BLaER1 treated with 17β-estradiol and CSF1 and Interleukin-3, amounts not matched to agents 10 nM and 100 nM (cell line): ENCODE results near the gene CST8.
A peak's percentile ranks its signal among the peaks of the same experiment; 100 is the strongest.

Experiments used
- H3K27ac ChIP-seq, 11 experiments: shearing (Covaris generic); formaldehyde crosslinking; 2 replicates each; pipeline ENCODE4 v1.8.1; 2022
- H3K27me3 ChIP-seq, 11 experiments: shearing (Covaris generic); formaldehyde crosslinking; 2 replicates each; pipeline ENCODE4 v1.8.1; 2022
- H3K36me3 ChIP-seq, 11 experiments: shearing (Covaris generic); formaldehyde crosslinking; 2 replicates each; pipeline ENCODE4 v1.8.1; 2022
- H3K4me1 ChIP-seq, 10 experiments: shearing (Covaris generic); formaldehyde crosslinking; 2 replicates each; pipeline ENCODE4 v1.8.1; 2022
- H3K4me2 ChIP-seq, 11 experiments: shearing (Covaris generic); formaldehyde crosslinking; 2 replicates each; pipeline ENCODE4 v1.8.1; 2022
- H3K4me3 ChIP-seq, 10 experiments: shearing (Covaris generic); formaldehyde crosslinking; 2 replicates each; pipeline ENCODE4 v1.8.1; 2022
- H3K9ac ChIP-seq, 11 experiments: shearing (Covaris generic); formaldehyde crosslinking; 2 replicates each; pipeline ENCODE4 v1.8.1; 2022
- H3K9me3 ChIP-seq, 11 experiments: shearing (Covaris generic); formaldehyde crosslinking; replicated peaks in 1 of 11; 2 replicates each; pipeline ENCODE4 v1.8.1; 2022
- H4K20me1 ChIP-seq, 11 experiments: shearing (Covaris generic); formaldehyde crosslinking; 2 replicates each; pipeline ENCODE4 v1.8.1; 2022
- Cebpa-rat ChIP-seq, 11 experiments: shearing (Covaris generic); IDR thresholded peaks; 2 replicates each; pipeline ENCODE4 v1.8.1; 2022

The CST8 gene

GRCh38 chr20:23536328-23536974 is 45.5 kb downstream of the CST8 start:
- Histone ChIP-seq H3K9me3 (peaks cover 0 to 17% (median 7%) of the 10 kb centered on the region in 11 experiments; a peak in 8 of 22 replicates), H3K4me2 (peak overlapping the region in 4 of 11 experiments; percentile 11 to 86 (median 76); a peak in 6 of 22 replicates), H4K20me1 (no peaks in the 10 kb centered on the region), H3K27me3 (no peaks in the 10 kb centered on the region), H3K27ac (peak overlapping the region in 2 of 11 experiments; percentile 32 to 54; a peak in 3 of 22 replicates), H3K4me3 (no peak overlapping the region), H3K4me1 (peaks cover 6 to 35% (median 11%) of the 10 kb centered on the region in 10 experiments), H3K36me3 (no peaks in the 10 kb centered on the region), H3K9ac (peak overlapping the region in 1 of 11 experiments; percentile 14; a peak in 1 of 22 replicates)
- no peak for TF ChIP-seq Cebpa-rat (IDR thresholded peaks at IDR 0.05)

- Histone ChIP-seq H3K9ac (peak overlapping the region in 1 of 11 experiments; percentile 14; a peak in 1 of 22 replicates), H3K4me2 (peak overlapping the region in 4 of 11 experiments; percentile 20 to 86 (median 76); a peak in 6 of 22 replicates), H3K27ac (peak overlapping the region in 2 of 11 experiments; percentile 32 to 54; a peak in 3 of 22 replicates), H4K20me1 (no peaks in the 10 kb centered on the region), H3K9me3 (peaks cover 0 to 17% (median 7%) of the 10 kb centered on the region in 11 experiments; a peak in 8 of 22 replicates), H3K4me3 (no peak overlapping the region), H3K27me3 (no peaks in the 10 kb centered on the region), H3K4me1 (peaks cover 12 to 35% (median 15%) of the 10 kb centered on the region in 10 experiments), H3K36me3 (no peaks in the 10 kb centered on the region)
- no peak for TF ChIP-seq Cebpa-rat (IDR thresholded peaks at IDR 0.05)
Observed at GRCh38 chr20:23537030-23537429, 46.1 kb downstream of the CST8 start.

GRCh38 chr20:23540624-23541023 is 49.7 kb downstream of the CST8 start:
- Histone ChIP-seq H3K4me2 (peak overlapping the region in 9 of 11 experiments; percentile 32 to 91 (median 66); a peak in 12 of 22 replicates), H4K20me1 (no peaks in the 10 kb centered on the region), H3K27ac (no peak overlapping the region), H3K9me3 (peaks cover 0 to 18% (median 7%) of the 10 kb centered on the region in 11 experiments; a peak in 8 of 22 replicates), H3K36me3 (no peaks in the 10 kb centered on the region), H3K27me3 (no peaks in the 10 kb centered on the region), H3K9ac (no peak overlapping the region), H3K4me3 (no peak overlapping the region), H3K4me1 (peaks cover 14 to 46% (median 18%) of the 10 kb centered on the region in 10 experiments)
- TF ChIP-seq Cebpa-rat (IDR thresholded peaks at IDR 0.05): no peak

GRCh38 chr20:23541330-23541729 is 50.4 kb downstream of the CST8 start:
- Histone ChIP-seq H3K9ac (no peak overlapping the region; a peak in 1 of 22 replicates), H4K20me1 (no peaks in the 10 kb centered on the region), H3K4me3 (no peak overlapping the region), H3K4me2 (peak overlapping the region; percentile 32 to 91 (median 54)), H3K36me3 (no peaks in the 10 kb centered on the region), H3K27ac (peak overlapping the region in 3 of 11 experiments; percentile 33 to 53 (median 37); a peak in 6 of 22 replicates), H3K27me3 (no peaks in the 10 kb centered on the region), H3K9me3 (peaks cover 0 to 15% (median 7%) of the 10 kb centered on the region in 11 experiments; a peak in 8 of 22 replicates), H3K4me1 (peaks cover 14 to 41% (median 18%) of the 10 kb centered on the region in 10 experiments)
- no peak for TF ChIP-seq Cebpa-rat (IDR thresholded peaks at IDR 0.05)

GRCh38 chr20:23541776-23542175 is 50.9 kb downstream of the CST8 start:
- H3K4me1 ChIP-seq: peaks cover 14 to 37% (median 18%) of the 10 kb centered on the region in 10 experiments
- H4K20me1 ChIP-seq: no peaks in the 10 kb centered on the region
- peak overlapping the region in 3 of 11 experiments; percentile 33 to 53 (median 37); a peak in 8 of 22 replicates for H3K27ac ChIP-seq
- peak overlapping the region in 1 of 10 experiments; percentile 5; a peak in 1 of 20 replicates for H3K4me3 ChIP-seq
- peaks cover 0 to 15% (median 6%) of the 10 kb centered on the region in 11 experiments; a peak in 8 of 22 replicates for H3K9me3 ChIP-seq
- TF ChIP-seq Cebpa-rat (IDR thresholded peaks at IDR 0.05): no peak
- peak overlapping the region; percentile 32 to 91 (median 54) for H3K4me2 ChIP-seq
- H3K9ac ChIP-seq: no peak overlapping the region; a peak in 1 of 22 replicates
- H3K27me3 ChIP-seq: no peaks in the 10 kb centered on the region
- no peaks in the 10 kb centered on the region for H3K36me3 ChIP-seq

GRCh38 chr20:23542801-23543200 is 51.9 kb downstream of the CST8 start:
- Histone ChIP-seq H3K4me3 (no peak overlapping the region), H3K9ac (no peak overlapping the region), H3K36me3 (no peaks in the 10 kb centered on the region), H3K4me2 (peak overlapping the region in 3 of 11 experiments; percentile 79 to 91 (median 81); a peak in 6 of 22 replicates), H3K27me3 (no peaks in the 10 kb centered on the region), H3K4me1 (peaks cover 14 to 28% (median 18%) of the 10 kb centered on the region in 10 experiments), H3K27ac (no peak overlapping the region), H4K20me1 (no peaks in the 10 kb centered on the region), H3K9me3 (peaks cover 0 to 15% (median 6%) of the 10 kb centered on the region in 11 experiments; a peak in 8 of 22 replicates)
- TF ChIP-seq Cebpa-rat (IDR thresholded peaks at IDR 0.05): no peak

GRCh38 chr20:23544133-23544532 is 53.2 kb downstream of the CST8 start:
- H3K4me2 ChIP-seq: no peak overlapping the region
- H4K20me1 ChIP-seq: no peaks in the 10 kb centered on the region
- H3K27me3 ChIP-seq: no peaks in the 10 kb centered on the region
- TF ChIP-seq Cebpa-rat (IDR thresholded peaks at IDR 0.05): no peak
- no peak overlapping the region for H3K9ac ChIP-seq
- peaks cover 14 to 28% (median 18%) of the 10 kb centered on the region in 10 experiments for H3K4me1 ChIP-seq
- H3K27ac ChIP-seq: no peak overlapping the region
- no peak overlapping the region for H3K4me3 ChIP-seq
- no peaks in the 10 kb centered on the region for H3K36me3 ChIP-seq
- H3K9me3 ChIP-seq: peaks cover 0 to 13% (median 4%) of the 10 kb centered on the region in 11 experiments; a peak in 8 of 22 replicates
